HCT116 (cell line): ENCODE results near the gene PC. TPM values are rescaled to one million over a fixed set of nuclear protein-coding genes. Genes with fewer than 3 reads are reported as not detected.

Experiments used
- ATAC-seq: fragments of 200-7000 bp; cut with Tn5 transposase; 2 replicates; pipeline ENCODE4 v1.9.1; 2020; ENCODE audit warnings: mild to moderate bottlenecking, moderate library complexity
- BruUV-seq: library from RNA; stranded (reverse); fragments of 400-500 nt; replicated peaks from 2 replicates; lab custom pipeline; 2021; lab: Mats Ljungman, UMichigan
- CTCF ChIA-PET: fragments of 300-600 bp; sonication (Branson Sonifier 250); formaldehyde crosslinking; loops from one replicate; lab custom pipeline; 2021; ENCODE audit warnings: antibody characterized with exemption; lab: Charles Lee
- POLR2A ChIA-PET: fragments of 300-600, 350-600 bp; sonication (Branson Sonifier 250); formaldehyde crosslinking; loops from one replicate; lab custom pipeline; 2021; ENCODE audit warnings: antibody characterized with exemption; lab: Charles Lee
- RAD21 ChIA-PET, 2 experiments: fragments of 300-600 bp; sonication (Branson Sonifier 250); formaldehyde crosslinking; loops; one replicate each; lab custom pipeline; 2023; ENCODE audit warnings: low total read pairs in 2 of 2; ENCODE audit not compliant: uncharacterized antibody in 2 of 2, unreplicated experiment in 2 of 2, low non-redundant PET in 1 of 2; lab: Charles Lee
- DNase-seq: peaks from one replicate; pipeline ENCODE4 v3.0.0-alpha.2; 2010; ENCODE audit warnings: low read depth, low spot score
- H2AFZ ChIP-seq: fragments of 200-600 bp; shearing (Covaris generic), sonication (generic); 2 replicates; pipeline ENCODE4 v1.6.1; 2017; ENCODE audit warnings: low read depth, mixed run types, mixed read lengths, antibody characterized with exemption, low read length; ENCODE audit not compliant: poor library complexity, severe bottlenecking
- H3K27ac ChIP-seq: 2 replicates; pipeline ENCODE4 v1.5.1; 2012; ENCODE audit warnings: low read depth, low read length
- H3K27me3 ChIP-seq: fragments of 200-600 bp; sonication (generic); 2 replicates; pipeline ENCODE4 v1.6.1; 2016; ENCODE audit warnings: mixed run types, low read length, mixed read lengths; ENCODE audit not compliant: insufficient read depth
- H3K36me3 ChIP-seq, 2 experiments: fragments of 200-500 bp in 1 of 2; fragments of 200-600 bp in 1 of 2; sonication (Bioruptor generic) in 1 of 2; sonication (generic) in 1 of 2; 2 replicates each; pipeline versions ENCODE4 v1.5.1 to v1.6.1; 2014 to 2016; ENCODE audit warnings: low read length in 2 of 2, inconsistent platforms in 1 of 2, mixed read lengths in 1 of 2, mixed run types in 1 of 2; ENCODE audit not compliant: insufficient read depth in 2 of 2, control insufficient read depth in 1 of 2
- H3K4me1 ChIP-seq, 2 experiments: fragments of 200-600 bp in 1 of 2; sonication (generic) in 1 of 2; 2 replicates each; pipeline versions ENCODE4 v1.5.1 to v1.6.1; 2012 to 2017; ENCODE audit warnings: low read length in 2 of 2, inconsistent platforms in 1 of 2, mild to moderate bottlenecking in 1 of 2, mixed read lengths in 1 of 2, mixed run types in 1 of 2, moderate library complexity in 1 of 2; ENCODE audit not compliant: insufficient read depth in 2 of 2, control insufficient read depth in 1 of 2
- H3K4me2 ChIP-seq: fragments of 200-600 bp; sonication (generic); 2 replicates; pipeline ENCODE4 v1.6.1; 2017; ENCODE audit warnings: mixed run types, low read length, mixed read lengths
- H3K4me3 ChIP-seq, 2 experiments: fragments of 200-600 bp in 1 of 2; sonication (generic) in 1 of 2; replicated peaks in 1 of 2; 2 replicates each; pipeline ENCODE4 v1.5.1; 2011 to 2016; ENCODE audit warnings: low read length in 2 of 2, control low read depth in 1 of 2, low read depth in 1 of 2, mild to moderate bottlenecking in 1 of 2, mixed read lengths in 1 of 2, mixed run types in 1 of 2
- H3K79me2 ChIP-seq: fragments of 200-600 bp; sonication (generic); 2 replicates; pipeline ENCODE4 v1.6.1; 2017; ENCODE audit warnings: mild to moderate bottlenecking, mixed run types, low read length, moderate library complexity, mixed read lengths; ENCODE audit not compliant: insufficient read depth
- H3K9ac ChIP-seq: fragments of 200-600 bp; sonication (generic); 2 replicates; pipeline ENCODE4 v1.6.1; 2016; ENCODE audit warnings: low read length, mixed read lengths
- H3K9me2 ChIP-seq: fragments of 200-600 bp; sonication (generic), shearing (Covaris generic); 2 replicates; pipeline ENCODE4 v1.6.1; 2017; ENCODE audit warnings: mixed run types, mild to moderate bottlenecking, moderate library complexity; ENCODE audit not compliant: insufficient read depth
- H3K9me3 ChIP-seq, 2 experiments: fragments of 200-500 bp in 1 of 2; fragments of 200-600 bp in 1 of 2; sonication (Bioruptor generic) in 1 of 2; sonication (generic) in 1 of 2; 2 replicates each; pipeline ENCODE4 v1.6.1; 2014 to 2017; ENCODE audit warnings: low read length in 2 of 2, mixed read lengths in 2 of 2, inconsistent platforms in 1 of 2, low read depth in 1 of 2, mild to moderate bottlenecking in 1 of 2, mixed run types in 1 of 2, moderate library complexity in 1 of 2; ENCODE audit not compliant: control insufficient read depth in 1 of 2, insufficient read depth in 1 of 2
- H4K20me1 ChIP-seq: fragments of 200-600 bp; sonication (generic), shearing (Covaris generic); 2 replicates; pipeline ENCODE4 v1.6.1; 2017; ENCODE audit warnings: mixed run types, mild to moderate bottlenecking, moderate library complexity; ENCODE audit not compliant: insufficient read depth
- ATF3 ChIP-seq: IDR thresholded peaks from 2 replicates; pipeline ENCODE4 v1.6.1; 2012
- CEBPB ChIP-seq: IDR thresholded peaks from 2 replicates; pipeline ENCODE4 v1.6.1; 2012; ENCODE audit warnings: low read depth
- EGR1 ChIP-seq: IDR thresholded peaks from 2 replicates; pipeline ENCODE4 v1.6.1; 2012; ENCODE audit warnings: low read depth
- POLR2A ChIP-seq: IDR thresholded peaks from 2 replicates; pipeline ENCODE4 v1.7.0; 2011; ENCODE audit warnings: borderline replicate concordance; ENCODE audit not compliant: insufficient read depth, insufficient read length; ENCODE audit errors: extremely low read depth
- RAD21 ChIP-seq: IDR thresholded peaks from 2 replicates; pipeline ENCODE4 v1.6.1; 2012; ENCODE audit warnings: low read depth, mild to moderate bottlenecking
- REST ChIP-seq: IDR thresholded peaks from 2 replicates; pipeline ENCODE4 v1.6.1; 2012; ENCODE audit warnings: low read depth
- YY1 ChIP-seq: IDR thresholded peaks from 2 replicates; pipeline ENCODE4 v1.6.1; 2011; ENCODE audit warnings: low read length, low read depth, moderate library complexity, mild to moderate bottlenecking; ENCODE audit not compliant: insufficient replicate concordance; ENCODE audit errors: extremely low read depth
- ZFX ChIP-seq: fragments of 450-650 bp; IDR thresholded peaks from 2 replicates; pipeline ENCODE4 v1.6.1; 2017
- intact Hi-C: fragments of 100-400 bp; cut with micrococcal nuclease; formaldehyde crosslinking; loops from 2 replicates; pipeline ENCODE4 v1.10.0; 2022
- total RNA-seq: library from RNA; stranded (reverse); gene quantifications from one replicate; pipeline ENCODE4 v1.2.1, GENCODE V29; 2021; ENCODE audit not compliant: unreplicated experiment

Gene PC
- total RNA-seq, 1 experiment from 2014 or later, result 24.1 TPM

- no peak for DNase-seq
- no peak overlapping the region for H3K4me2 ChIP-seq
- no peak overlapping the region for H3K27ac ChIP-seq
- no peaks in the 10 kb centered on the region for H3K9me3 ChIP-seq
- no peaks in the 10 kb centered on the region for H3K9me2 ChIP-seq
- ChIA-PET RAD21 (no interaction called here), CTCF (no interaction called here), POLR2A (interaction anchor here (1.2 kb wide), 1 partner anchor 9 kb away, joined by 3 read pairs; no protein-coding TSS in a partner anchor)
- BruUV-seq, result no TSS peak
- H3K4me3 ChIP-seq, result no peak overlapping the region
- intact Hi-C loops, result loop anchor here (1.0 kb wide), 1 partner anchor 9 kb away; no protein-coding TSS in a partner anchor
- H3K36me3 ChIP-seq, result no peaks in the 10 kb centered on the region
- no peaks in the 10 kb centered on the region for H4K20me1 ChIP-seq
- H2AFZ ChIP-seq, result no peak overlapping the region
- no peak for ATAC-seq
- no peak overlapping the region for H3K9ac ChIP-seq
- no peaks in the 10 kb centered on the region for H3K79me2 ChIP-seq
- peaks cover 5 to 13% of the 10 kb centered on the region in 2 experiments; a peak in 3 of 4 replicates for H3K4me1 ChIP-seq
- no peaks in the 10 kb centered on the region for H3K27me3 ChIP-seq
- TF ChIP-seq REST, result no peak
- TF ChIP-seq POLR2A, result no peak
- no peak for TF ChIP-seq ZFX
- TF ChIP-seq CEBPB, result no peak
- TF ChIP-seq EGR1, result no peak
- TF ChIP-seq RAD21, result no peak
- no peak for TF ChIP-seq YY1
- TF ChIP-seq ATF3, result no peak
These were observed 44.8 kb upstream of the PC start for GRCh38 chr11:67002921-67003411.
